ENCODE measurements around the gene ODAPH. TPM values are rescaled to one million over a fixed set of nuclear protein-coding genes. Genes with fewer than 3 reads are reported as not detected.
"Not testable (repeated sequence)": the region's sequence is repeated elsewhere in the genome, so short reads cannot be mapped to it uniquely, and the experiment has no call there.

ODAPH gene
- total RNA-seq, 2 experiments from 2014 or later, result 0.41 to 3.8 TPM

DNA sequence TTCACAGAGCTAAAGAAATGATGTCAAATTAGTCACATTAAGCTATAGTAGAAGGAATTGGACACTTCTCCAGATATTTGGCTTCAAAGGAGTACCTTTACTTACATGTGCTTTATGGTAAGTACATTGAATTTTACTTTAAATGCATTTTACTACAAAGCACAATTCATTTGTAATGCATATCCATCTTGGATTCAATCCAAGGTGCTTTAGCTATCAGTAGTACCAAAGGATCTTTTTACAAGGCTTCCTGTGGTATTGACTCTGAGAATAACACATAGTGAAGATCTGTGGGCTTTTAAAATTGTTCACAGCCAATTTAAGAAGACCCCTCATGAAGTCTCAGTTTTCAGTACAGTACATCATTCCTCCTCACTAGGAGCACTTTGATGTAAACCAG is 28.4 kb upstream of the ODAPH start:
- Mint-ChIP-seq H3K4me1 (peaks cover 4% of the 10 kb centered on the region), H3K9me3 (ENCODE audit: low read depth) (peaks cover 4% of the 10 kb centered on the region), H3K36me3 (peaks cover 68% of the 10 kb centered on the region), H3K27me3 (no peaks in the 10 kb centered on the region), H3K4me3 (no peak overlapping the region), H3K27ac (no peak overlapping the region)
- ATAC-seq, result no peak
- no peak for DNase-seq
- CTCF ChIA-PET, result no interaction called here

DNA sequence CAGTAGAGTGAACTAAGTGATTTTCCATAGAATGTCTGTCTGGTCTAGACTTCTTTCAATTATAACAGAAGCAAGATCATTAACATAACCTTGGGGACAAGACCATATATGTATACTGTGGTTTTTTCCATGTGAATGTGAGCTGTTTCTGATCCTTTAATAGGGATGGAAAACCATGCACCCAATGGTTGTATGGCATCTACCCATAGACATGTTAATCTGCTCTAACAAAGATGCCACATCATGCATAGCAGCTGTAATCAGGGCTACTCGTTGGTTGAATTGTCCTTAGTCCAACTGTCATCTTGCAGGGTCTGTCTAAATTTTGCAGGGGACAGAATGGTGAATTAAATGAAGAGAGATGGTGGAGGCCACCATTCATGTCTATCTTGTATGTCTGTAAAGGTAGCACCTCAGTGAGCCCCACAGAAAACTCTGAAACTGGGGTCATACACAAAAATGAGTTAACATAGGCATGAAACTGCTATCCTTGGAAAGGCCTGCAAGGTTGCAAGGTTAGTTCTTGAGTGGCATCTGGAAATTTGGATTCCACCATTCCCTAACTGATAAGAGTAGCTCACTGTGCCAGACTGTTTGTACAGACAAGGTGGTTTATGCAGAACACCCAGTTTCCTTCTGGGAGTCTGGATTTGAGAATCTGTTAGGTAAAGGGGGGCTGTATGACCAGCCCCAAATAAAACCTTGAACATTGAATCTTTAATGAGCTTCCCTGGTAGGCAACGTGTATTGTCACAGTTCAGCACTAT is 25.1 kb upstream of the ODAPH start:
- Mint-ChIP-seq H3K9me3 (ENCODE audit: low read depth) (peaks cover 11% of the 10 kb centered on the region), H3K36me3 (peaks cover 63% of the 10 kb centered on the region), H3K4me3 (no peak overlapping the region), H3K27me3 (no peaks in the 10 kb centered on the region), H3K4me1 (no peaks in the 10 kb centered on the region), H3K27ac (no peak overlapping the region)
- no peak for ATAC-seq
- CTCF ChIA-PET, result interaction anchor here (1.3 kb wide), 1 partner anchor 15 kb away, joined by 3 read pairs; no protein-coding TSS in a partner anchor
- DNase-seq, result no peak

DNA sequence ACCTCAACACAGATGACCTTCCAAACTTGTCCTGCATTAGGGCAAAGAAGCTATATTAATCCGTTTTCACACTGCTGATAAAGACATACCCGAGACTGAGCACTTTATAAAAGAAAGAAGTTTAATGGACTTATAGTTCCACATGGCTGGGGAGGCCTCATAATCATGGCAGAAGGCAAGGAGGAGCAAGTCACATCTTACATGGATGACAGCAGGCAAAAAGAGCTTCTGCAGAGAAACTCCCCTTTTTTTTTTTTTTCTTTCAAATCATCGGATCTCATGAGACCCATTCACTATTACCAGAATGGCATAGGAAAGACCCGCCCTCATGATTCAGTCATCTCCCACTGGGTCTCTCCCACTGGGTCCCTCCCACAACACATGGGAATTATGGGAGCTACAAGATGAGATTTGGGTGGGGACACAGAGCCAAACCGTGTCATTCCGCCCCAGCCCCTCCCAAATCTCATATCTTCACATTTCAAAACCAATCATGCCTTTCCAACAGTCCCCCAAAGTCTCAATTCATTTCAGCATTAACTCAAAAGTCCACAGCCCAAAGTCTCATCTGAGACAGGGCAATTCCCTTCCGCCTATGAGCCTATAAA is 24.2 kb upstream of the ODAPH start:
- not testable (repeated sequence) for H3K4me3 Mint-ChIP-seq, H3K27me3 Mint-ChIP-seq, H3K4me1 Mint-ChIP-seq, H3K27ac Mint-ChIP-seq, ATAC-seq, DNase-seq
- CTCF ChIA-PET, result interaction anchor here (1.3 kb wide), 1 partner anchor 14 kb away, joined by 3 read pairs; no protein-coding TSS in a partner anchor
- peaks cover 59% of the 10 kb centered on the region for H3K36me3 Mint-ChIP-seq
- peaks cover 11% of the 10 kb centered on the region for H3K9me3 Mint-ChIP-seq (ENCODE audit: low read depth)

DNA sequence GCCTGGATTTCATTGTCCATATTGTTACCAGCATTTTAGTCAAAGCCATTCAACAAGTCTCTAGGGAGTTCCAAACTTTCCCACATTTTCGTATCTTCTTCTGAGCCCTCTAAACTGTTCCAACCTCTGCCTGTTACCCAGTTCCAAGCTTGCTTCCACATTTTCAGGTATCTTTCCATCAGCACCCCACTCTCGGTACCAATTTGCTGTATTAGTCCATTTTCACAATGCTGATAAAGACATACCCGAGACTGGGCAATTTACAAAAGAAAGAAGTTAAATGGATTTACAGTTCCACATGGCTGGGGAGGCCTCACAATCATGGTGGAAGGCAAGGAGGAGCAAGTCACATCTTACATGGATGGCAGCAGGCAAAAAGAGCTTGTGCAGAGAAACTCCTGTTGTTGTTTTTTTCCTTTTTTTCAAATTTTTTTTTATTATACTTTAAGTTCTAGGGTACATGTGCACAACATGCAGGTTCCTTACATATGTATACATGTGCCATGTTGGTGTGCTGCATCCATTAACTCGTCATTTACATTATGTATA is 22.5 kb upstream of the ODAPH start:
- Mint-ChIP-seq H3K9me3 (ENCODE audit: low read depth) (peaks cover 11% of the 10 kb centered on the region), H3K36me3 (peaks cover 57% of the 10 kb centered on the region)
- H3K4me3 Mint-ChIP-seq, ATAC-seq, H3K27ac Mint-ChIP-seq, H3K27me3 Mint-ChIP-seq, DNase-seq, H3K4me1 Mint-ChIP-seq, CTCF ChIA-PET: not testable (repeated sequence)

DNA sequence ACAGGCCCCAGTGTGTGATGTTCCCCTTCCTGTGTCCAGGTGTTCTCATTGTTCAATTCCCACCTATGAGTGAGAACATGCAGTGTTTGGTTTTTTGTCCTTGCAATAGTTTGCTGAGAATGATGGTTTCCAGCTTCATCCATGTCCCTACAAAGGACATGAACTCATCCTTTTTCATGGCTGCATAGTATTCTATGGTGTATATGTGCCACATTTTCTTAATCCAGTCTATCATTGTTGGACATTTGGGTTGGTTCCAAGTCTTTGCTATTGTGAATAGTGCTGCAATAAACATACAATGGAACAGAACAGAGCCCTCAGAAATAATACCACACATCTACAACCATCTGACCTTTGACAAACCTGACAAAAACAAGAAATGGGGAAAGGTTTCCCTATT is 21.9 kb upstream of the ODAPH start:
- CTCF ChIA-PET, H3K27ac Mint-ChIP-seq, DNase-seq, H3K4me3 Mint-ChIP-seq, H3K27me3 Mint-ChIP-seq, H3K4me1 Mint-ChIP-seq, ATAC-seq: not testable (repeated sequence)
- H3K9me3 Mint-ChIP-seq (ENCODE audit: low read depth), result peaks cover 11% of the 10 kb centered on the region
- peaks cover 56% of the 10 kb centered on the region for H3K36me3 Mint-ChIP-seq

DNA sequence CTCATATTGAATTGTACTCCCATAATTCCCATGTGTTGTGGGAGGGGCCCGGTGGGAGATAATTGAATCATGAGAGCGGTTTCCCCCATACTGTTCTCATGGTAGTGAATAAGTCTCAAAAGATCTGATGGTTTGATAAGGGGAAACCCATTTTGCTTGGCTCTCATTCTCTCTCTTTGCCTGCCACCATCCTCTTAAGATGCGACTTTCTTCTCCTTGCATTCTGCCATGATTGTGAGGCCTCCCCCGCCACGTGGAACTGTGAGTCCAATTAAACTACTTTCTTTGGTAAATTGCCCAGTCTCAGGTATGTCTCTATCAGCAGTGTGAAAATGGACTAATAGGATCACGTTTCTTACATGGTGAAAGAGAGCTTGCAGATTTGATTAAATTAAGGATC is 18.6 kb upstream of the ODAPH start:
- CTCF ChIA-PET, result interaction anchor here (1.0 kb wide), 1 partner anchor 311 kb away, joined by 3 read pairs; no protein-coding TSS in a partner anchor
- H3K27ac Mint-ChIP-seq; ATAC-seq; H3K4me1 Mint-ChIP-seq; DNase-seq; H3K27me3 Mint-ChIP-seq; H3K4me3 Mint-ChIP-seq; H3K9me3 Mint-ChIP-seq (ENCODE audit: low read depth): not testable (repeated sequence)
- peaks cover 28% of the 10 kb centered on the region for H3K36me3 Mint-ChIP-seq

DNA sequence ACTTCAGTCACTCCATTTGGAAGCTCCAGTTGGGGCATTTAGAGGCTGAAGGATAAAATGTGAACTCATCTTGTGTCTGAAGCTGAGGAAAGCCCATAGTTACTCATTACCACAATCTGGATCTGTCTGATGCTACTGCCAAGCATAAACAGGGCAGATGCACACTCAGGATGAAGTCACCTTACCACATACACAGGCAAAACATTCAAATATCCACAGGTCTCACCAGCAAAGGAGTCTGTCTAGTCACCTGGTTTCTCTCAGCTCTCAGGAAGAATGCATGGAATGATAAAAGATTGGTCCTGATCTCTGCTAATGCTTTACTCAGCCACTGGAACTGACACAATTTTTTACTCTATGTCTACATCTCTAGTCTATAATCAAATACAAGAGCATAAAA is 13.0 kb upstream of the ODAPH start:
- no peak for DNase-seq
- no peak overlapping the region for H3K4me3 Mint-ChIP-seq
- no peaks in the 10 kb centered on the region for H3K27me3 Mint-ChIP-seq
- no peak overlapping the region for H3K27ac Mint-ChIP-seq
- H3K4me1 Mint-ChIP-seq, result peaks cover 2% of the 10 kb centered on the region
- peaks cover 2% of the 10 kb centered on the region for H3K36me3 Mint-ChIP-seq
- CTCF ChIA-PET, result no interaction called here
- H3K9me3 Mint-ChIP-seq (ENCODE audit: low read depth), result no peaks in the 10 kb centered on the region
- no peak for ATAC-seq

DNA sequence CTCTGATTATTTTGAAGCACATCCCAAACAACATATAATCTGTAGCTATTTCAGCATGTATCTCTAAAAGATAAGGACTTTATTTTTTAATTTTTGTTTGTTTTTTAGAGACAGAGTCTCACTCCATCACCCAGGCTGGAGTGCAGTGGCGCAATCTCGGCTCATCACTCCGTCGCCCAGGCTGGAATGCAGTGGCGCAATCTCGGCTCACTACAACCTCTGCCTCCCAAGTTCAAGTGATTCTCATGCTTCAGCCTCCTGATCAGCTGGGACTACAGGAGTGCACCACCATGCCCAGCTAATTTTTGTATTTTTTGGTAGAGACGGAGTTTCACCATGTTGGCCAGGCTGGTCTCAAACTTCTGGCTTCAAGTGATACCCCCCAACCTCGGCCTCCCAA is 11.6 kb upstream of the ODAPH start:
- ATAC-seq; H3K4me1 Mint-ChIP-seq; H3K9me3 Mint-ChIP-seq (ENCODE audit: low read depth); DNase-seq; H3K4me3 Mint-ChIP-seq; H3K27me3 Mint-ChIP-seq; H3K36me3 Mint-ChIP-seq; H3K27ac Mint-ChIP-seq; CTCF ChIA-PET: not testable (repeated sequence)

DNA sequence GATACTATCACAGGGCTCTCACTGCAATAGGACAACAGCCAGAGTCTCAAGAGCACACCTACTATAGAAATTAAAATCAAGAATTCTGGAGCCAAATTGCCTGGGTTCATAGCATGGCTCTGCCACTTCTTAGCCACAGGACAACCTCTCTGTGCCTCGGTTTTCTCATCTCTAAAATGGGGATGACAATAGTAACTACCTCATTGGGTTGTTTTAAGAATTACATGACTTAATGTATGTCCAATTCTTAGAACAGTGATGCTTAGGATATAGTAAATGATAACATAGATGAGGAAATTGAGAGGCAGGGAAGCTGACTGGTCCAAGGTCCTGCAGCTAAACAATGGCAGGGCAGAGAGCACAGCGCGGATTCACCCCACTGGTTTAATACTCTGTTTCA is 11.0 kb upstream of the ODAPH start:
- no peak for ATAC-seq
- no peak for DNase-seq
- peaks cover 7% of the 10 kb centered on the region for H3K4me1 Mint-ChIP-seq
- CTCF ChIA-PET, result no interaction called here
- H3K36me3 Mint-ChIP-seq, result peaks cover 2% of the 10 kb centered on the region
- H3K4me3 Mint-ChIP-seq, result no peak overlapping the region
- no peaks in the 10 kb centered on the region for H3K9me3 Mint-ChIP-seq (ENCODE audit: low read depth)
- no peak overlapping the region for H3K27ac Mint-ChIP-seq
- no peaks in the 10 kb centered on the region for H3K27me3 Mint-ChIP-seq

DNA sequence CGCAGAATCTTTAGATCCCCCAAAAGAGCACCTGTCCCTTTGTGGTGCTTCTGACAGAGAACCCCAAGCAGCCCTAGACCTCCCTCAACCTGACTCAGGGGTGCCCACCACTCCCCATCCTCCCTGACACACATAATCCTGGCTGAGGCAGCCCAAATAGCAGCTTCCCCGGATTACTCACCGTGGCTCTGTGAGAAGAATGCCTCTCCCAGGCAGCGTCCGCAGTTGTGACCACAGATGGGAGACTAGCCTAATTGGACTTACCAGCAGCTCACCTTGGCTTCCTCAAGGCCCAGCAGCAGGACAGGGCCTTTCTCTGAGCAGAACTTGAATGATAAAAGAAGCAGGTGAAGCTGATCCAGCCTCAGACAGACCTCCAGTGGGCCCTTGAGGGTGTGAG is 10.3 kb upstream of the ODAPH start:
- Mint-ChIP-seq H3K27me3 (no peaks in the 10 kb centered on the region), H3K36me3 (no peaks in the 10 kb centered on the region), H3K4me3 (no peak overlapping the region), H3K9me3 (ENCODE audit: low read depth) (no peaks in the 10 kb centered on the region), H3K4me1 (peaks cover 7% of the 10 kb centered on the region), H3K27ac (no peak overlapping the region)
- CTCF ChIA-PET, result interaction anchor here (1.2 kb wide), 1 partner anchor 14 kb away, joined by 3 read pairs; no protein-coding TSS in a partner anchor
- ATAC-seq, result no peak
- no peak for DNase-seq

DNA sequence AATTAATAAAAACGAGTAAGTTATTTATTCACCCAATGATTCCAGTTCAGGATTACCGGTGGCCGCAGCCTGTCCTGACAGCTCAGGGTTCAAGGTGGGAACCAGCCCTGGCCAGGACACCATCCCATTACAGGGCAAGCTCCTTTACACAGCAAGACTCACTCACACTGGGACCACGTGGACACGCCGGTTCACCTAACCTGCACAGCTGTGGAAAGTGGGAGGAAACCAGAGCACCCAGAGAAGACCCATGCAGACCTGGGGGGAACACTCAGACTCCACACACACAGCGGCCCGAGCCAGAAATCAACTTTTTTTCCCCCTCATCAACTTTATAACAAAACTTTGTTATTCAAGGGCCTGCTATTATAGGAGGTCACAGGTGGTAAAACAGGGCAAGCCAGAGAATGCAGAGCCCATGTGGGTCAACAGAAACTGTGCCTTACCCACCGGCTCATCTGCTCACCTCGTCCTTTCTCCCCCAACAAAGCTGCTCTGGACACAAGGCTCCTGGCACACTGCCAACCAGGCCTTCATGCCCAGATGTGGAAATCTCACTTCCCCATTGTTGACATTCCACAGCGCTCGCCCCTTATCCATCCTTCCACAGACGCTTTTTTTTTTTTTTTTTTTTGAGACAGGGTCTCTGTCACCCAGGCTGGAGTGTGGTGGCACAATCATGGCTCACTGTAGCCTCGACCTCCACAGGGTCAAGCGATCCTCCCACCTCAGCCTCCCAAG is 8.0 kb upstream of the ODAPH start:
- H3K27me3 Mint-ChIP-seq, result no peaks in the 10 kb centered on the region

DNA sequence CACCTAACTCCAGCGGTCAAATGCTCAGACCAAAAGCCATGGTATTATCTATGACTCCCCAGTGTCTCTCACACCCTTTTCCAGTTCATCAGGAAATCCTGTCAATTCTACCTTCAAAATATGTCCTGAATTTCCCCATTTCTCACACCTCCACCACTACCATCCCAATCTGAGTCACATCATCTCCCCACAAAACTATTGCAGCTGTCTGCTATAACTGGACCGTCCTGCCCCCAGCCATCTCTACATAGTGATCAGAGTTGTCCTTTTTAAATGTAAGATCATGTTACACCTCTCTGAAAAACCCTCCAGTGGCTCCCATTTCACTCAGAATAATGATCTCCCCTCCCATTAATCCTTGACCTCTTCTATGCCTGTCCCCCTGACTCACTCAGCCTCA is 6.8 kb upstream of the ODAPH start:
- H3K4me1 Mint-ChIP-seq, result peaks cover 6% of the 10 kb centered on the region
- H3K9me3 Mint-ChIP-seq (ENCODE audit: low read depth), result no peaks in the 10 kb centered on the region
- no peak for DNase-seq
- no peaks in the 10 kb centered on the region for H3K36me3 Mint-ChIP-seq
- no peak overlapping the region for H3K27ac Mint-ChIP-seq
- ATAC-seq, result no peak
- H3K27me3 Mint-ChIP-seq, result no peaks in the 10 kb centered on the region
- H3K4me3 Mint-ChIP-seq, result no peak overlapping the region
- CTCF ChIA-PET, result no interaction called here

More for the DNA sequence above, 8.0 kb upstream of the ODAPH start:
- peaks cover 5% of the 10 kb centered on the region for H3K4me1 Mint-ChIP-seq
- ATAC-seq, result no peak
- CTCF ChIA-PET, result no interaction called here
- H3K27ac Mint-ChIP-seq, result no peak overlapping the region
- no peak for DNase-seq
- H3K4me3 Mint-ChIP-seq, result no peak overlapping the region
- H3K36me3 Mint-ChIP-seq, result no peaks in the 10 kb centered on the region
- no peaks in the 10 kb centered on the region for H3K9me3 Mint-ChIP-seq (ENCODE audit: low read depth)

DNA sequence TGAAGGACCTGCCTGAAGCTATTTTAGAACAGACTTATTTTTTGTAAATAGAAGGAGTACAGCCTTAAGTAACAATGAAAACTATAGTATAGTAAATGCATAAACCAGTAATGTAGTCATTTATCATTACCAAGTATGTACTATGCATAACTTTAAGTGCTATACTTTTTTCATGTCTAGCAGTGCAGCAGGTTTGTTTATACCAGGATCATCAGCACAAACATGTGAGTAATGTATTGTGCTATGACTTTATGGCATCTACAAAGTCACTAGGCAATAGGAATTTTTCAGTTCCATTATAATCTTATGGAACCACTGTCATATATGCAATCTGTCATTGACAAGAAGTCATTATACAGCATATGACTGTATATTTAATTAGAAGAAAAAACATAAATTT is 3.4 kb upstream of the ODAPH start:
- Mint-ChIP-seq H3K9me3 (ENCODE audit: low read depth) (no peaks in the 10 kb centered on the region), H3K27ac (no peak overlapping the region), H3K36me3 (no peaks in the 10 kb centered on the region), H3K4me3 (no peak overlapping the region), H3K27me3 (peaks cover 8% of the 10 kb centered on the region), H3K4me1 (peaks cover 34% of the 10 kb centered on the region)
- DNase-seq (no peak), ATAC-seq (no peak)
- CTCF ChIA-PET, result no interaction called here
